Measurements from ENCODE around the gene GTPBP1.

GTPBP1 gene

DNA sequence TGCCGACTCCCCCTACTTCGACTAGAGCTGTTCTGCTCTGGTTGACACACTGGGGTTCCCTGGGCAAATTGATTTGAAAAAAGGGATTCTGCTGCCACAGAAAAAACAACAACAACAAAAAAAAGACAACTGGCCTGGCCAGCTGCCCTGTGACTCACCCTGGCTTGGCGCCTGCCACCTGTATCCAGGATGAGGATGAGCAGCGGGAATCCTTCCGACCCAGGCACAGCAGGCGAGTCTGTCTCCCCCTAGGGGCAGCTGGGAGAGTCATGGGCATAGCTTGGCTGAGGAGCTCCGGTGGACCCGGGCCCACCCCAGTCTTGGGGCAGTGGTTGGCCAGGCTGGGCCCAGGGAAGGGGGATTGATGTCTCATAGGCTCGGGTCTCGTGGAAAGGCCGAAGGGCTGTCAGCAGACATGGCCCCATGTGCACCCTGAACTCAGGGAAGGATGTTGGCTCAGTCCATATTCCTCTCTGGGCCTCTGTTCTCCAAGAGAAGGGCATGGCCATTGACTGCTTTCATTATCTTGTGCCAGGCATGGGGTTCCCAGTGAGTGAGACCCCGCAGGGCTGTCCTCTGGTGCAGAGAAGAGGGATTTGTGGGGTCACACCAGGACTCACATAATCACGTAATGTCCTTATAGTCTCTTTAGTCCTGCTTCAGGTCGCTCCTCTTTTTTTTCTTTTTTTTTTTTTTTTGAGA, 60.5 kb downstream of the GTPBP1 start:
- Mint-ChIP-seq H3K36me3 (ENCODE audit: low read depth) (no peaks in the 10 kb centered on the region), H3K4me3 (no peak overlapping the region), H3K4me1 (peaks cover 20% of the 10 kb centered on the region), H3K9me3 (no peaks in the 10 kb centered on the region), H3K27ac (no peak overlapping the region), H3K27me3 (ENCODE audit: low read depth, poor library complexity) (peaks cover 11% of the 10 kb centered on the region)
- TF ChIP-seq, protein P1, sequence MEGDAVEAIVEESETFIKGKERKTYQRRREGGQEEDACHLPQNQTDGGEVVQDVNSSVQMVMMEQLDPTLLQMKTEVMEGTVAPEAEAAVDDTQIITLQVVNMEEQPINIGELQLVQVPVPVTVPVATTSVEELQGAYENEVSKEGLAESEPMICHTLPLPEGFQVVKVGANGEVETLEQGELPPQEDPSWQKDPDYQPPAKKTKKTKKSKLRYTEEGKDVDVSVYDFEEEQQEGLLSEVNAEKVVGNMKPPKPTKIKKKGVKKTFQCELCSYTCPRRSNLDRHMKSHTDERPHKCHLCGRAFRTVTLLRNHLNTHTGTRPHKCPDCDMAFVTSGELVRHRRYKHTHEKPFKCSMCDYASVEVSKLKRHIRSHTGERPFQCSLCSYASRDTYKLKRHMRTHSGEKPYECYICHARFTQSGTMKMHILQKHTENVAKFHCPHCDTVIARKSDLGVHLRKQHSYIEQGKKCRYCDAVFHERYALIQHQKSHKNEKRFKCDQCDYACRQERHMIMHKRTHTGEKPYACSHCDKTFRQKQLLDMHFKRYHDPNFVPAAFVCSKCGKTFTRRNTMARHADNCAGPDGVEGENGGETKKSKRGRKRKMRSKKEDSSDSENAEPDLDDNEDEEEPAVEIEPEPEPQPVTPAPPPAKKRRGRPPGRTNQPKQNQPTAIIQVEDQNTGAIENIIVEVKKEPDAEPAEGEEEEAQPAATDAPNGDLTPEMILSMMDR (IDR thresholded peaks at IDR 0.05) = peak; percentile 76
- peak; percentile 77 for DNase-seq

- no peaks in the 10 kb centered on the region for H3K36me3 Mint-ChIP-seq (ENCODE audit: low read depth)
- H3K4me3 Mint-ChIP-seq = no peak overlapping the region
- H3K4me1 Mint-ChIP-seq = peaks cover 21% of the 10 kb centered on the region
- no peaks in the 10 kb centered on the region for H3K9me3 Mint-ChIP-seq
- DNase-seq = no peak
- H3K27ac Mint-ChIP-seq = no peak overlapping the region
- peaks cover 11% of the 10 kb centered on the region for H3K27me3 Mint-ChIP-seq (ENCODE audit: low read depth, poor library complexity)
- TF ChIP-seq, protein P1 (IDR thresholded peaks at IDR 0.05) = no peak
Measured at GRCh38 chr22:38767313-38767712, 61.6 kb downstream of the GTPBP1 start.

- H3K9me3 Mint-ChIP-seq = no peaks in the 10 kb centered on the region
- no peaks in the 10 kb centered on the region for H3K36me3 Mint-ChIP-seq (ENCODE audit: low read depth)
- TF ChIP-seq, protein P1 (IDR thresholded peaks at IDR 0.05) = no peak
- DNase-seq = no peak
- H3K27me3 Mint-ChIP-seq (ENCODE audit: low read depth, poor library complexity) = peaks cover 14% of the 10 kb centered on the region
- H3K4me3 Mint-ChIP-seq = no peak overlapping the region
- peaks cover 14% of the 10 kb centered on the region for H3K4me1 Mint-ChIP-seq
- H3K27ac Mint-ChIP-seq = no peak overlapping the region
Measured at GRCh38 chr22:38768036-38768435, 62.3 kb downstream of the GTPBP1 start.

DNA sequence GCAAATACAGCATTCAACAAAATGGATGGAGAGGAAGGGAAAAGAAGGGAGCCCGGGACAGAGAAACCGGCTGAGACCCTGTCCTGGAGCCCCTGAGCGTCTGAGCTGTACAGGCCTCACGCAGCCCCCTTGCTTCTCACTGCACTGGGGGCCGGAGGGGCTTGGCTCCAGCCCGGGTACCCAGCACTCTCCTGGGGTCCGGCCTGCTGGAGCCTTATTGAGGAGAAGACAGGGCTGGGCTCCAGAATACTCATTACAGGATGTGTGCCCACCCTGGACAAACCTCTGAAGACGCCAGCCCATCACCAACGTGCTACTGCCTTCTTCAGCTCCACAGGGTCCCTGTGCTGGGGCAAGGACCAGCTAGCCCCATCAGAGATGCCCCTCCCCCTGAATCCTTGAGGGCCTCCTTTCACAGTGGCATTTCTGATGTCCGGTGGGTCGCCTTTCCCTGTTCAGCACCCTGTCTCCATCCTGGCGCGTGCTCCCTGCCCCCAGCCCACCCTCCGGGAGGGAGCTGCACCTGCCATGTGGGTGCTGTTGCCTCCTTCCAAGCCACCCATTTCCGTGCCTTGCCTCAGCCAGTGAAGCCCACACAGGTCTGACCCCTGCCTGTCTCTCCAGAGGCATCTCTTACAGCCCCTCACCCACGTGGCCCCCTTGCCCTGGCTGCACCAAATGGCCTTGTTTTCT, 64.7 kb downstream of the GTPBP1 start:
- Mint-ChIP-seq H3K4me1 (peaks cover 22% of the 10 kb centered on the region), H3K4me3 (no peak overlapping the region), H3K27me3 (ENCODE audit: low read depth, poor library complexity) (peaks cover 11% of the 10 kb centered on the region), H3K27ac (no peak overlapping the region), H3K9me3 (no peaks in the 10 kb centered on the region), H3K36me3 (ENCODE audit: low read depth) (no peaks in the 10 kb centered on the region)
- DNase-seq = no peak
- TF ChIP-seq, protein P1 (IDR thresholded peaks at IDR 0.05) = no peak

DNA sequence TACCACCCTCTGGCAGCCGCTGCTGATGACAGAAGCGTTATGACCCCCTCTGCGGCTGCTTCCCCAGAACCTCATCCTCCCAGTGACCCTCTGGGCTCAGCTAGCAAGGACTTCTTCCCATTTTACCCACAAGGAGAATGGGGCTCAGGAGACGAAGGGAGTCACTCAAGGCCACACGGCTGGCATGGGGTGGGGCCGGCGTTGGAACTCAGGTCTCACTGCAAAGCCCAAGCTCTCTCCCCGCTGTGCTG, 66.8 kb downstream of the GTPBP1 start:
- TF ChIP-seq, protein P1 (IDR thresholded peaks at IDR 0.05) = no peak
- peaks cover 6% of the 10 kb centered on the region for H3K27me3 Mint-ChIP-seq (ENCODE audit: low read depth, poor library complexity)
- DNase-seq = no peak
- peaks cover 31% of the 10 kb centered on the region for H3K4me1 Mint-ChIP-seq
- H3K36me3 Mint-ChIP-seq (ENCODE audit: low read depth) = no peaks in the 10 kb centered on the region
- no peaks in the 10 kb centered on the region for H3K9me3 Mint-ChIP-seq
- H3K4me3 Mint-ChIP-seq = no peak overlapping the region
- no peak overlapping the region for H3K27ac Mint-ChIP-seq

Measured in nephron progenitor cell (in vitro differentiated cells).